Kidney epithelial cell (primary cell): ENCODE data around the gene SBSN. TPM values are rescaled to one million over a fixed set of nuclear protein-coding genes. Genes with fewer than 3 reads are reported as not detected.

Source experiments
- DNase-seq: peaks from one replicate; pipeline ENCODE4 v3.0.0-alpha.2; 2010; ENCODE audit warnings: low read depth
- H3K27me3 ChIP-seq: 2 replicates; pipeline ENCODE4 v1.6.0; 2011; ENCODE audit warnings: low read length; ENCODE audit not compliant: control insufficient read depth, insufficient read depth
- H3K36me3 ChIP-seq: 2 replicates; pipeline ENCODE4 v1.5.1; 2011; ENCODE audit warnings: low read length; ENCODE audit not compliant: control insufficient read depth, insufficient read depth
- H3K4me3 ChIP-seq: 2 replicates; pipeline ENCODE4 v1.5.1; 2011; ENCODE audit warnings: low read depth, mild to moderate bottlenecking, control low read depth, low read length
- total RNA-seq: library from RNA; depleted of rRNA; stranded (reverse); fragments of >200 nt; gene quantifications from 2 replicates; pipeline ENCODE4 v1.2.3, GENCODE V29; 2015
- TF ChIP-seq, protein P1 (sequence below): IDR thresholded peaks from 2 replicates; pipeline ENCODE4 v1.5.1; 2011; ENCODE audit warnings: mild to moderate bottlenecking, moderate library complexity, low read length, control low read depth, inconsistent platforms; ENCODE audit not compliant: insufficient read depth, poor library complexity, severe bottlenecking

The SBSN gene
- total RNA-seq, 1 donor from 2014 or later: not detected

DNA sequence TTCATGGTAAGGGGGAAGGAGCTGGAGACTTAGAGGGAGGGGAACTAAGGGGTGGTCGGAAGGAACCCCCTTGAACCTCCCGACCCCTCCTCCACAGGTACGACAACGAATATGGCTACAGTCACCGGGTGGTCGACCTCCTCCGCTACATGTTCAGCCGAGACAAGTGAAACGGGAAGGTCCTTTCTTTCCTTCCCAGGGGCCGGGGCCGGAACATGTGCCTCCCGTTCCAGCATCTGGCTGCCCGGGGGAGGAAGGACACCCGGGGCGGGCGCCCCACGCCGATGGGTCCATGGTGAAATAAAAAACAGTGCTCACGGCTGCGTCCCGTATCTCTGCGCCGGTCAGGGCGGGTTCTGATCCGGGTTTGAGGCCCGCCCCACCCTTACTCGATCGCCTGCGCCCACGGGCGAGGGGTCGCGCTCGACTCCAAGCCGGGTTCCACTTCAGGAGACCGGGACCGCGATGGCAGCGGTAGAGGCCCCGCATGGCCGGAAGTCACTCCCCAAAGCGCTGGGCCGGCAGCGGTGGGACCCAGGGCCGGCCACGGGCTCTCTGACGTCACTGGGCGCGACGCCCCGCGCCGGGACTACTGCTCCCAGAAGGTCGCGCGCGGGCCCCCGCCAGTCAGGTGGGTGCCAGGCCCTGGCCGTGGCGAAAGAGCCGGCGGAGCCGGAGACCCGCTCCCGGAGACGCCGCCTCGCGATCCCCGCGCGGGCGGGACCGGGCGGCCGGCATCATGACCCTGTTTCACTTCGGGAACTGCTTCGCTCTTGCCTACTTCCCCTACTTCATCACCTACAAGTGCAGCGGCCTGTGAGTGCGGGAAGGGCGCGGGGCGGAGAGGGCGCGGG lies 17.1 kb upstream of the SBSN start, which contains the start of gene TMEM147:
TSS of gene TMEM147 (plus strand) at position 626 of the 854 bp plus-strand sequence. CDS start at position 740, 114 bp downstream.
- Histone ChIP-seq H3K36me3 (peaks cover 1% of the 10 kb centered on the region), H3K27me3 (no peaks in the 10 kb centered on the region), H3K4me3 (peak within 1 kb of the TSS; percentile 79)
- peak; percentile 55 for DNase-seq
- TF ChIP-seq, protein P1, sequence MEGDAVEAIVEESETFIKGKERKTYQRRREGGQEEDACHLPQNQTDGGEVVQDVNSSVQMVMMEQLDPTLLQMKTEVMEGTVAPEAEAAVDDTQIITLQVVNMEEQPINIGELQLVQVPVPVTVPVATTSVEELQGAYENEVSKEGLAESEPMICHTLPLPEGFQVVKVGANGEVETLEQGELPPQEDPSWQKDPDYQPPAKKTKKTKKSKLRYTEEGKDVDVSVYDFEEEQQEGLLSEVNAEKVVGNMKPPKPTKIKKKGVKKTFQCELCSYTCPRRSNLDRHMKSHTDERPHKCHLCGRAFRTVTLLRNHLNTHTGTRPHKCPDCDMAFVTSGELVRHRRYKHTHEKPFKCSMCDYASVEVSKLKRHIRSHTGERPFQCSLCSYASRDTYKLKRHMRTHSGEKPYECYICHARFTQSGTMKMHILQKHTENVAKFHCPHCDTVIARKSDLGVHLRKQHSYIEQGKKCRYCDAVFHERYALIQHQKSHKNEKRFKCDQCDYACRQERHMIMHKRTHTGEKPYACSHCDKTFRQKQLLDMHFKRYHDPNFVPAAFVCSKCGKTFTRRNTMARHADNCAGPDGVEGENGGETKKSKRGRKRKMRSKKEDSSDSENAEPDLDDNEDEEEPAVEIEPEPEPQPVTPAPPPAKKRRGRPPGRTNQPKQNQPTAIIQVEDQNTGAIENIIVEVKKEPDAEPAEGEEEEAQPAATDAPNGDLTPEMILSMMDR: no peak

GRCh38 chr19:35544110-35544802 lies 16.1 kb upstream of the SBSN start:
- no peaks in the 10 kb centered on the region for H3K36me3 ChIP-seq
- TF ChIP-seq, protein P1: no peak

DNA sequence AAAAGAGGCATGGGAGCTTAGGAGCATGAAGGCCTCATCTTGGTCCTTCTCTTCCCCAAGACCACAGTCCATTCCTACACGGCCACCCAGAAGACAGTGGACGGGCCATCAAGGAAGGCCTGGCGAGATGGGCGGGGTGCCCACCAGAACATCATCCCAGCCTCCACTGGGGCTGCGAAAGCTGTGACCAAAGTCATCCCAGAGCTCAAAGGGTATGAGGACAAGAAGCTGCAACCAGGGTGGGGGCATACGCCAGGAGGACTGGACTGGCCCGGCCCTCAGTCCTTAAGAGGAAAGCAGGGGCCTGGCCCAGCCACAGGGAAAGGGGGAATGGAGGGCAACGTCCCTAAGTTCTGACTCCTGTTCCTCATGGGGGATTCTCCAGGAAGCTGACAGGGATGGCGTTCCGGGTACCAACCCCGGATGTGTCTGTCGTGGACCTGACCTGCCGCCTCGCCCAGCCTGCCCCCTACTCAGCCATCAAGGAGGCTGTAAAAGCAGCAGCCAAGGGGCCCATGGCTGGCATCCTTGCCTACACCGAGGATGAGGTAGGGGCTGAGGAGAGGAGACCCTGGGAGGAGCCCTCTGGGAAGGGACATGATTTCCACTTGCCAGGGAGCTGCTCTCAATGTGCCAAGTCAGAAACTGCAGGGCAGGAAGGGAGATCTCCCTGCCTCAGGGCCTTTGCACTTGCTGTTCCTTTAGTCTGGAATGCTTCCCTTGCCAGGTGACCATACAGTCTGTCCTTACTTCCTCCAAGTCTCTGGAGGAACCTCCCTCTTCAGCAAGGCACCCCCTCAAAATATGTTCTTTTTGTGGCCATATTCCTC lies 15.4 kb upstream of the SBSN start:
- TF ChIP-seq, protein P1: no peak
- Histone ChIP-seq H3K36me3 (no peaks in the 10 kb centered on the region), H3K27me3 (no peaks in the 10 kb centered on the region), H3K4me3 (no peak overlapping the region)
- no peak for DNase-seq

More at GRCh38 chr19:35544110-35544802, 16.1 kb upstream of the SBSN start:
- no peak for DNase-seq
- Histone ChIP-seq H3K4me3 (peak overlapping the region; percentile 79), H3K27me3 (no peaks in the 10 kb centered on the region)

DNA sequence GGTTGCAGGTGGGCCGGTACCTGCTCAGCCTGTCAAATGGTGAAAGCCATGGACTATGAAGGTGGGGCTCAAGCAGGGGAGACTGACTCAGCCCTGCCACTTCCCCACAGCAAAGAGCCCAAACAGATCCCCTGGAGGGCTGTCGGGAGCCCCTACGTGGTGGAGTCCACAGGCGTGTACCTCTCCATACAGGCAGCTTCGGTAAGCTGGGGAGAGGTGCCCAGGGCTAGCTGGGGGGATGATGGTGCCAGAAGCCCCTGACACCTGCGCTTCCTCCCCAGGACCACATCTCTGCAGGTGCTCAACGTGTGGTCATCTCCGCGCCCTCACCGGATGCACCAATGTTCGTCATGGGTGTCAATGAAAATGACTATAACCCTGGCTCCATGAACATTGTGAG lies 14.1 kb upstream of the SBSN start:
- no peaks in the 10 kb centered on the region for H3K36me3 ChIP-seq

GRCh38 chr19:35540356-35540927 lies 12.3 kb upstream of the SBSN start:
- no peaks in the 10 kb centered on the region for H3K36me3 ChIP-seq
- no peak overlapping the region for H3K4me3 ChIP-seq
- no peak for DNase-seq
- TF ChIP-seq, protein P1: no peak
- no peaks in the 10 kb centered on the region for H3K27me3 ChIP-seq

More for the DNA sequence above, 14.1 kb upstream of the SBSN start:
- DNase-seq: no peak
- H3K4me3 ChIP-seq: no peak overlapping the region
- no peaks in the 10 kb centered on the region for H3K27me3 ChIP-seq
- TF ChIP-seq, protein P1: no peak
